GM19455 (cell line): Measurements from ENCODE around the gene SLC25A22.

Source experiments
- ATAC-seq: cut with Tn5 transposase; IDR thresholded peaks from one replicate; pipeline ENCODE4 v1.9.1; 2021; ENCODE audit not compliant: unreplicated experiment

Gene SLC25A22

GRCh38 chr11:774873-775592, 23.0 kb downstream of the SLC25A22 start:
- ATAC-seq, result no peak

GRCh38 chr11:773830-774229, 24.3 kb downstream of the SLC25A22 start:
- ATAC-seq, result no peak

DNA sequence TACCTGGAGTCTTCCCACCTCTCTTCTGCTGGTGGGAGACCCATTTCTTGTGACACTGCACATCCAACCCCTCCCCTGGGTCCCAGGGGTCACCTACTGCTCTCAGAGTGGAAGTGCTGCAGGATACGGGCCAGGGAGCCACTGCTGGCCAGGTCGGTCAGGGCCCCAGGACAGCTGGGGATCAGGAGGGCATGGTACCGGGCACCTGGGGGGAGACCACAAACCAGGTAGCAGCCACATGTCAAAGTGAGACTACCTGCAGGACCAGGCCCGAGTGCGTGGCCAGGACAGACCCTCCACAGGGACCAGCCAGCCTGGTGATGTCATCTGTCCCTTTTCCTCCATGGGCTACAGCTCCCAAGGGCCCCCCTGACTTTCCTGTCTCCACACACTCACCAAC, 24.7 kb downstream of the SLC25A22 start:
- ATAC-seq, result no peak

GRCh38 chr11:772429-773390, 25.4 kb downstream of the SLC25A22 start:
- ATAC-seq, result no peak

GRCh38 chr11:771617-772204, 26.4 kb downstream of the SLC25A22 start:
- no peak for ATAC-seq

- ATAC-seq, result no peak
These were observed 27.2 kb downstream of the SLC25A22 start for GRCh38 chr11:770642-771616.

- no peak for ATAC-seq
These were observed 28.0 kb downstream of the SLC25A22 start for GRCh38 chr11:769887-770641.

- no peak for ATAC-seq
These were observed 30.8 kb downstream of the SLC25A22 start for GRCh38 chr11:767238-767637.

- ATAC-seq, result no peak
These were observed 31.2 kb downstream of the SLC25A22 start for GRCh38 chr11:766936-767210.

DNA sequence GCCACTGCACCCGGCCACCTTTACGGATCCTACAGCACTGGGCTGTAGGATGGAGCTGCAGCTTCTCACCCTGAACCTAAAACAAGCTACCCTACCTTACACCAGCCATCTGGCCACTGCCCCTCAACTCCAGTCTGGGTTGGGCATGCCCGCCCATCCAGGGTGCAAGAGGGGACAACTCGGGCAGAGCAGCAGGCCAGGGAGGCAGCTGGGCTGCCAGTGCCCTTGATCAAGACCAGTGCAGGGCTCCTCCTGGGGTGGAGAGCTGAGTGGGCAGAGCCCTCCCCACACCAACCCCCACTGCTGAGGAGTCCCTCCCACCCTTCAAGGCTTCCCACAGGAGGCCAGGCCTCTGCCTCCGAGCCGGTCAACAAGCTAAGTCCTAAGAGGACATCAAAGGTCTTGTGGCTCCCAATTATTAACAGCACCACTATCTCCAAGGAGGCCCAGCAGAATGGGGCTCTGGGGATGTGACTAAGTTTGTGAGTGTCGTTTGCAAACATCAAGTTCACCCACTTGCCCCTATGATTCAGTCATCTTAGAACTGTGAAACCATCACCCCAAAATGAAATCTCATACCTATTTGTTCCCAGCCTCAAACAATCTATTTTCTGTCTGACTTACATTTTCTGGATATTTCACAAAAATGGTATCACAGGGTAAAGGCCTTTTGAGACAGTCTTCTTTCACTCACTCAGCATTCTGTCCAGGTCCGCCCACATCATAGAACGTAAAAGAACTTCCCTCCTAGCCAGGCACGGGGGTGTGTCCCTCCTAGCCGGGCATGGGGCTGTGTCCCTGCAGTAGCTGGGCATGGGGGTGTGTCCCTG, 31.8 kb downstream of the SLC25A22 start:
- no peak for ATAC-seq

GRCh38 chr11:765802-766091, 32.3 kb downstream of the SLC25A22 start:
- no peak for ATAC-seq

DNA sequence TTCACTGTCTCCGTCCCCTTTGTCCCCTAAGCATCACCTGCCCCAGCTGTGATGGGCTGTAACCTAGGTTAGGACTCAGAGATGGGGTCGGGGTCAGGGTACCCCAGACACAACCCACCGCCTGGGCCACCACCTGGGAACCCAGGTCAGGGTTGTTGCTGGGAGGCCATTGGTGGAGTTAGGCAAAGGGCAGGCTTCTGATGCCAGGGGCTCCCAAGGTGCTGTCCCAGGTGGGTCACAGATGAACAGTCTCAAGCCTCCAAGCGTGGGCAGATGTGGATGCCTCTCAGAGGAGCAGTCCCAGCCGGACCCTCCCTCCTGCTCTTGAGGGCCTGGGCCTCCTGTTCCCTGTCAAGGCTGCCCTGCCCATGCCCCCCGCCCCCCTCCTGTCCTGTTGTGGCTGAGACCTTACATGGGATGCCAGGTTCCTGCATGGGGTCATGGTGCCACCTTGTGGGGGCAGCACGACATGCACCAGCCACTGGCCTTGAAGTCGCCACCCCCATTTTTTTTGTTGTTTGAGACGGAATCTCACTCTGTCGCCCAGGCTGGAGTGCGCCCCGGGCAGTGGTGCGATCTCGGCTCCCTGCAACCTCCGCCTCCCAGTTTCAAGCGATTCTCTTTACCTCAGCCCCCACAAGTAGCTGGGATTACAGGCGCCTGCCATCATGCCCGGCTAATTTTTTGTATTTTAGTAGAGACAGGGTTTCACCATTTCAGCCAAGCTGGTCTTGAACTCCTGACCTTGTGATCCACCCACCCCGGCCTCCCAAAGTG, 32.9 kb downstream of the SLC25A22 start:
- ATAC-seq, result no peak

DNA sequence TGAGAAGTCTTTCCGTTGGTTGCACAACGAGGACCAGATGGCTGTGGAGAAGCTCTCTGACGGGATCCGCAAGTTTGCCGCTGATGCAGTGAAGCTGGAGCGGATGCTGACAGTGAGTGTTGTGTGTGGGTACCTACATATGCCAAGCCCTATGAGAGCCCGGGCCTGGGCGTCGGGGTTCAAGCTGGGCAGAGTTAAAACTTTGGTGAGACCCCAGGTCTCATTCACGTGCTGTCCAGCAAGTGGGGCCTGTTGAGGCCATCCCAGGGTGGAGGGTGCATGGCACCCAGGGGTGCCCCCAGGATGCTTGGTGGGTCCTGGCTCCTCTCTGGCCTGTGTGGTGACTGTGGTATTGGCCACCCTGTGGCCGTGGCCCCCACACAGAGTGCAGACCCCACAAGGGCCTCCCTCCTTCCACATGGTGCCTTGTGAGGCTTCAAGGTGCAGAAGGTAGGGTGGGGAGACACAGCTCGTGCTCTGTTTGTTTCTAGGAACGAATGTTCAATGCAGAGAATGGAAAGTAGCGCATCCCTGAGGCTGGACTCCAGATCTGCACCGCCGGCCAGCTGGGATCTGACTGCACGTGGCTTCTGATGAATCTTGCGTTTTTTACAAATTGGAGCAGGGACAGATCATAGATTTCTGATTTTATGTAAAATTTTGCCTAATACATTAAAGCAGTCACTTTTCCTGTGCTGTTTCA, 33.6 kb downstream of the SLC25A22 start:
- ATAC-seq, result no peak

DNA sequence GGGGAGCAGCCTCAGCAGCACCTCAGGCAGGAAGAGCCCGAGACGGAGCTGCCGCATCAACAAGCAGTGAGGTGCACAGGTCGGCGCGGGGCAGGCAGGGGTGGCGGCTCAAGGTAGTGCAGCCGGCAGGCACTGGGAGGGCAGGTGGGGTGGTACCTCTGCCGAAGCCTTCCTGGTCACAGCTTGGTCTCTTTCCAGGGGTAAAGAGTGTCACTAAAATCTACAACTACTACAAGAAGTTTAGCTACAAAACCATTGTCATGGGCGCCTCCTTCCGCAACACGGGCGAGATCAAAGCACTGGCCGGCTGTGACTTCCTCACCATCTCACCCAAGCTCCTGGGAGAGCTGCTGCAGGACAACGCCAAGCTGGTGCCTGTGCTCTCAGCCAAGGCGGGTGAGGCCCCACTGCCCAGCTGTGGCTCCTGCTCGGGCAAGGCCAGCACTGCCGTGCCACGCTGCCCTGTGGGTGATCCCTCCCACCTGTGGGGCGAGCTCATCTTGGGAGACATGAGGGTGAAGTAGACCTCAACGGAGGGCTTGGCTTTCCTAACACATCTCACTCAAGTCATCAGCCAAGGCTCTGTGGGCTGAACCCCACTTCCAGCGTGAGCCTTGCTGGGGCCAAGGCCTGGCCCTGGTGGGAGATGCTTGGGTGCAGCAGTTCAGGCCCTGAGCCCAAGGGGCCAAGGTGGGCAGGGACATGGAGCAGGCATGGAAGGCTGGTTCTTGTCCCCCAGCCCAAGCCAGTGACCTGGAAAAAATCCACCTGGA, 34.3 kb downstream of the SLC25A22 start:
- ATAC-seq, result no peak

- ATAC-seq, result no peak
These were observed 35.0 kb downstream of the SLC25A22 start for GRCh38 chr11:763073-763463.

DNA sequence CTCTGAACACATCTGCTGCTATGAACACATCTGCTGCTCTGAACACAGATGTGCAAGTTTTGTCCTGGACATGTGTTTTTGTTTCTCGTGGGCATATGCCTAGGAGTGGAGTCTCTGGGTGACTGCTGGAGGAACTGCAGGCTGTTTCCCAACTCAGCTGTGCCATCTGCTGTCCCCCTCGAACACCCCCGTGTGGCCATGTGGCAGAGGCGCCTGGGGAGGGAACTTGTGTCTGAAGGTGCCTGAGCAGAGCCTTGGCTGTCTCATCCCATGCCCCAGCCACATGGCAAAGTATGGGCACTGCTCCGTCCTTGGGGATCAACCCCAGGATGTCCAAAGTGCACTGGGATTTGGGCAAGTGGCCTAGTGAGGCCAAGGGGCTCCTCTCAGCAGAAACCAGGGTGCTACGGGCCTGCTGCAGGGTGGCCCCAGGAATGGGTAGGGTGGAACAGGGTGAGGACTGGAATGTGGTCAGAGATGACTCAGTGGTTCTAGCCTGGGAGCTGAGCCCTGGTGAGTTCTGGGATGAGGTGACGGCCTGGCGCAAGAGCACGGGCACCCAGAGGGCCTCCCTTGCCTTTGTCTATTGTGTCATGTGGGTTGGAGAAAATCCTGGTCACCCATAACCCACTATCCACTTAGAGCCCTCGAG, 35.5 kb downstream of the SLC25A22 start:
- no peak for ATAC-seq
